Myocyte (in vitro differentiated cells): ENCODE data around the gene ZNF366. TPM values are rescaled to one million over a fixed set of nuclear protein-coding genes. Genes with fewer than 3 reads are reported as not detected.

Source experiments
- DNase-seq: peaks from one replicate; pipeline ENCODE4 v3.0.0-alpha.2; 2012; ENCODE audit warnings: low read depth
- total RNA-seq: library from RNA; depleted of rRNA; stranded (reverse); fragments of >200 nt; gene quantifications from 2 replicates; pipeline ENCODE4 v1.2.3, GENCODE V29; 2014

Gene ZNF366
- total RNA-seq, 1 donor from 2014 or later: 1.4 TPM

GRCh38 chr5:72468024-72468423, 39.2 kb downstream of the ZNF366 start:
- DNase-seq: peak; percentile 79

DNA sequence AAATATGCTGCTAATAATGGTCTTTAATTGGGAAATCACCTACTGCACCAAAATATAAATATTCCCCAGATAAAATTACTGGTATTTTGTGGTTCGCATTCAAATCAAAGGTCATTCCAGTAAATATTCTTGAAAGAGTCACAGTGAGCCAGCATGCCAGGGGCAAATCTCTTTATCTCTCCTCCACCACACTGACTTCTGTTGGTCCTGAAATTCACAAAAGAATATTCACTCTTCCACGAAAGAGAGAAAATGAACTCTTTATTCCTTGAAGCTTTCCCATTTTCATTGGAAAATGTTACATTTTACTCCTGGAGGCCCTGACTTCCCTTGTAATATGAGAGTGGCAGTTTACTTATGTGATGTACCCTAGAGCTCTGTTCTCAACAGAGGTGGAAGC, 39.7 kb downstream of the ZNF366 start:
- peak; percentile 53 for DNase-seq

GRCh38 chr5:72465601-72466563, 41.3 kb downstream of the ZNF366 start:
- DNase-seq: peak; percentile 86

GRCh38 chr5:72465066-72465465, 42.1 kb downstream of the ZNF366 start:
- DNase-seq: peak; percentile 74

GRCh38 chr5:72464071-72464470, 43.1 kb downstream of the ZNF366 start:
- DNase-seq: no peak

DNA sequence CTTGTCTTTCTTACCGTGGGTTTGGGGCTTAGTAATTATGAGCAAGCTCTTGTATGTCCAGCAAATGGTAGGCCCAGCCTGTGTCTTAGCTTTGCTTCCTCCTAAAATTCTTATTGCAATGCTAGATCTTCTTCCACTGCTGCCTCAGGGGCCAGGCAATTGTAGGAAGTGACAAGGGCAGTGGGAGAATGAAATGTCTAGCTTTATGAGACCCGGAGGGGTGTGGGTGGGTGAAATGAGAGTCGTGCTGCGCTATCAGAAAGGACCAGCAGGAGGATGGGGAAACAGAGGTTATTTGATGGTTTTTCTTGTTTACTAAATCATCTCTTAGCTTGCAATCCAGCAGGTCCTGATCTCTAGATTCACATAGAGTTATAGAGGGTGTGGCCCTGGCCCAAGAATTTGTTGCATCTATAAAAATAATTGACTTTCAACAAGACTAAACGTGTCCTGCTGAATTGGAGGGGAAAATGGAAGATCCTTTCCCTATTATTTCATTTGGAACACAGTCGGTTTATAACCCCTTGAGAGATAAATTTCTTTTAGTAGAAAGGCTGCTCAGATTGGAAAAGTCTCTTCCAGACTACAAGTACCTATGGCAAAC, 43.7 kb downstream of the ZNF366 start:
- DNase-seq: no peak

- no peak for DNase-seq
Observed at GRCh38 chr5:72460413-72460812, 46.8 kb downstream of the ZNF366 start.

- DNase-seq: no peak
Observed at GRCh38 chr5:72459913-72460312, 47.3 kb downstream of the ZNF366 start.

DNA sequence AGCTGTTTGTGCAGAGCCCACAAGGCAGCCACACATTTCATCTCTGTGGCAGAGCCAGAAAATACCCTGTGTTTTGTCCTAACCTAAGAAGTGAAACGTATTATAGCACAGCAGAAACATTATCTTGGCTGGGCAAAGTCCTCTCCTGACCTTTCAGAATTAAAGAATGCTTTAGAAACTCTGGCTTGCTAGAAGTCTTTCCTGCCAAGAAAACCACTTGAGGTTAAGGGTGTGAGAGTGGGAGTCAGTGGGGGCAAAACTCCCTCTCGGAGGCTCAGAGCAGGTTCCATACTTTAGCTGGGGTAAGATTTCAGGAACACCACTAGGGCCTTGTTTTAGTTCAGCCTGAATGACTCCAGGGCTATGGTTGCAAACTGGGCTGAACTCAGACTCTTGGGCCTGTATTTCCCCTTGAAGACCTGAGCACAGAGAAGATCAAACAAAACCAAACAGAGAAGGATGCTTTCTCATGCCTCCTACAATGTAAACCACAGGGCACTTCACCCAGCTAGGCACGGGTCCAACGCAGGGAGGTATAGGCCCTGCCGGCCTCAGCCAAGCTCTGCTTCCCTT, 48.0 kb downstream of the ZNF366 start:
- DNase-seq: peak; percentile 51

- no peak for DNase-seq
Observed at GRCh38 chr5:72458407-72458806, 48.8 kb downstream of the ZNF366 start.

DNA sequence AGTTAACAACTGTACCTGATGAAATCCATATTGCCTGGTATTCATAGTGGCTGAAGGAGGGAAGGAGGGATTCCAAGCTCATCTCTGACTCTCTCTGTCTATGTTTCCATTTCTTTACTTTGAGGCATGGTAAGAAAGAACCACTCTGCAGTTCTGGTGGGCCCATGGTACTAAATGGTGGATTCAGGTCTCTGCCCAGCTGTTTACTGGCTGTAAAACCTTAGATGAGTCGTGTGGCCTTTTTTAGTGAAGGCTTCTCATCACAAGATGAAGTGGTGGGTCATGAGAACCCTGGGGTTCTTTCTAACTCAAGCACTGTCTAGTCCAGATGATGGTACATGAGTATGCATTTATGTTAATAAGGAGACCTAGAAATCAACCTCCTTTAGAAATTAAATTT, 49.7 kb downstream of the ZNF366 start:
- peak; percentile 78 for DNase-seq

DNA sequence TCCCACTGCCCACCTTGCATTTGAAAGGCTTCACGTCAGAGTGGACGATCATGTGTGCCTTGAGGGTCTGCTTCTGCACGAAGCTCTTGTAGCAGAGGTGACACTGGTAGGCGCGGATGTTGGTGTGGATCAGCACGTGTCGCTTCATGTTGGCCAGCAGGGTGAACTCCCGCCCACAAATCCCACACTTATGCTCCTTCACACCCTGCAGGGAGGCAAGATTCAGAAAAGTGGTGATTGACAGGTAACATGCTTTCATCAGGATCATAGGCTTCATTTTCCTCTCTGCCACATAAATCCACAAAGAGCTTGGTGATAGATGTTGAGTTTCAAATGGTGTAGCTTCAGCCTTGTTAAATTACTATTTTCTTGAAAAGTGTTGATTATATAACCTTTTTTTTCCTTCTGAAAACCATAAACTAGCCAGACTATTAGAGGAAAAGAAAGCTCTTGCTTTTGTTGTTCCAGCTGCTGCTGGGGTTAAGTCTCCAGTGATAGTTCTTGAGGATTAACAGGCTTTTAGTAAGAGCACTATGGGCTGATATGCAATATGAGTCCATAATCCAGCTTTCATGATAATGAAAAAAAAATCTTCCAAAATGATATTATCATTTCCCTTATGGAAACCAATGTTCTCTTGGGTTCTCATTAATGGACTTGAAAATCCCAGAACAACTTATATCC, 50.7 kb downstream of the ZNF366 start:
- peak; percentile 56 for DNase-seq

GRCh38 chr5:72455476-72455875, 51.7 kb downstream of the ZNF366 start:
- no peak for DNase-seq

DNA sequence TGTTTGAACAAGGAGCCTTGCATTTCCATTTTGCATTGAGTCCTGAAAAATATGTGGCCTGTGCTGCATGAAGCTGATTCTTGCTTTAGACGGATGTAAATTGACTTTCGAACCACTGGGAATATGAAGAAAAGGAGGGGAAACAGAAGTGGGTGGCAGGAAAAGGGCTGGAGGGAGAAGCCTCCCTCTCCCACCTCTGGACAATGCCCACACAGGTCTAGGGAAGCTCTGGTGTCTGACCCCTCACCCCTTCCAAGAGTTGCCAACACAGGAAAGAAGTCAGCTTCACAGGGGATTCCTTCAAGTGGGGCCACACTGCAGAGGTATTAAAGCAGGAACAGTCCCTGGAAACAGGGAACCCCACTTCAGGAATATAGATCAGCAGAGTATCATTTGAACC, 52.2 kb downstream of the ZNF366 start:
- DNase-seq: no peak

- no peak for DNase-seq
Observed at GRCh38 chr5:72453246-72453775, 53.9 kb downstream of the ZNF366 start.

DNA sequence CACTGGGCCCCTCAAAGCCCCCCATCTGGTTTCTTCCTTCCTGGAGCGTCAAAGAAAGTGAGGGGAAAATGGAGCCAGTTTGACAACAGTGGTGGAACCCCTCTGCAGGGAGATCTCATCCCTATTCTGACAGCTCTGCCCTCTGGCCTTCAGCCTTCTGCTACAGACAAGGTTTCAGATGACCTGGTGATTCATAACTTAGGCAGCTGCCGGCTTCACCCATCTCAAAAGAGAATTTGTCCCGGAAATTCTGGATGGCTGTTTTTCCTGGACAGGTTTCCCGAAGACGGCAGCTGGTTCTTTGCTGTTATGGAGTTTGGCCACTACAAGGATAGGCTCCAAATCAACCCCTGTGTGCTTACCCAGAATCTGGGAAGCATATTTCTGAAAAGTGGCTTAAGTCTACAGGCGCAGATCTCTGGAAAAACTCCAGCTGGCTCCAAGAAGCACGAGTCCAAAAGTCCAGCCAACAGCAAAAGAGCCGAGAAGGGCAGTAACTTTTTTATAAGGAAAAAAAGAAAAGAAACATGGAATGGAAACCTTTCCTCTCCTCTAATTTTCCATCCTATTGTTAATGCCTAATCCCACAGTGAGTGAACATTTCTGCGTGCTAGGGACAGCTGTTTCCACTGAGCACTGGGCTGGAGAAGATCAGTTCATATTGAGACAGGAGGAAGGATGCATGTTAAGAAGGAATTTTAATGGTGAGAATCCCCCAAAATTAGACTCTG, 54.5 kb downstream of the ZNF366 start:
- DNase-seq: peak; percentile 98

DNA sequence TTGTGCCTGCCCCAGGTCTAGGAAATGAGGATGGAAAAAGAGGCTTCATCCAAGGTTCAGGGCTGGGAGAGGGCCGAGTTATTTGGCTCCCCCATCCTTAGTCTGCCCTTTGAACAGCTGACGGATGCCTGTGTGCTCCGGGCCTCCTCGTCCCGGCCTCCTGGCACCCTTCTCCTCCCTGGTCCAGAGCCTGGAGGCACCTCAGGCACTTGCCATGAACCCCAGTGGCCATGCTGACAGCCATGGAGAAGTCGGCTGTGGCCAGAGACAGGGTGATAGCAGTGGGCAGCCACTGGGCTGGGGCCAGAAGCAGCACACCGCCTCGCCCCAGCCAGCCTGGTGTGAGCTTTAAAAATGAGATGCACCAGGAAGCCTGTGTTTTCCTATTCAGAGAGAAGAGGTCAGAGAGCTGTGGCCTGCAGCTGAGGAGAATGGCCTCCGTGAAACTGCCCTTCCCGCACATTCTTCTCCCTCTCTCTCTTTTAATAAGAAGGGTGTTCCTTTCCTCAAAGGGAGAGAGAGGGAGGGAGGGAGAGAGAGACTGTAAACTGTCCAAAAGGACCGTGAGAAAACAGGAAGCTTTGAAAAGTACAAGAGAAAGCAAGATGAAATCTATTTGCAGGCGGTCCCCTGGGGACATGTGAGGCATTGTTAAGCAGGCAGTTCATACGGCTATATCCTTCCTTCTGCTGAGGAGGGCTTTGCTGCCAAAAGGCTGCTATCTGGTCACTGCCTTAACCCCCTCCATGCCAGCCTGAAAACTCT, 55.3 kb downstream of the ZNF366 start:
- DNase-seq: peak; percentile 96

GRCh38 chr5:72448368-72448767, 58.8 kb downstream of the ZNF366 start:
- DNase-seq: no peak

DNA sequence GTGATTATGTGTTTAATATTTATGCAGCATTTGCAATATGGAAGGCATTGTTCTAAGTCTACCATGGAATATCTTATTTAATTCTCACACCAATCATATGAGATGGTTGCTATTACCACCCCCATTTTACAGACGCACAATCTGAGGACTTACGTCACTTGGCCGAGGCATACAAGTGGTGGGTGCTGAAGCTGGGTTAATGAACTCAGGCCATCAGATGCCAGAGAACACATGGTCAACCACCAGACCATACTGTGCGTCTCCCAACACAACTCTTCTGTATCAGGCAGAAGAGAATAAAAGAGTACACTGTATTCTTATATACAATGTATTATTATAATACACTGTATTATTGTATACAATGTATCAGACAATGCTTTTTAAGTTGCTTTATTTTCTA, 59.5 kb downstream of the ZNF366 start:
- no peak for DNase-seq

- DNase-seq: no peak
Observed at GRCh38 chr5:72445969-72446368, 61.2 kb downstream of the ZNF366 start.
